HTR-8/SVneo (cell line): ENCODE data around the gene PYGO2.
"Not testable (repeated sequence)": the region's sequence is repeated elsewhere in the genome, so short reads cannot be mapped to it uniquely, and the experiment has no call there.

Source experiments
- DNase-seq: peaks from one replicate; pipeline ENCODE4 v3.0.0; 2011; ENCODE audit warnings: low spot score, mixed read lengths; ENCODE audit not compliant: insufficient read length
- FAIRE-seq: peaks from 2 replicates; lab custom pipeline; 2011; peaks lifted over from hg19 to GRCh38; lab: Jason Lieb, UNC

PYGO2 gene

DNA sequence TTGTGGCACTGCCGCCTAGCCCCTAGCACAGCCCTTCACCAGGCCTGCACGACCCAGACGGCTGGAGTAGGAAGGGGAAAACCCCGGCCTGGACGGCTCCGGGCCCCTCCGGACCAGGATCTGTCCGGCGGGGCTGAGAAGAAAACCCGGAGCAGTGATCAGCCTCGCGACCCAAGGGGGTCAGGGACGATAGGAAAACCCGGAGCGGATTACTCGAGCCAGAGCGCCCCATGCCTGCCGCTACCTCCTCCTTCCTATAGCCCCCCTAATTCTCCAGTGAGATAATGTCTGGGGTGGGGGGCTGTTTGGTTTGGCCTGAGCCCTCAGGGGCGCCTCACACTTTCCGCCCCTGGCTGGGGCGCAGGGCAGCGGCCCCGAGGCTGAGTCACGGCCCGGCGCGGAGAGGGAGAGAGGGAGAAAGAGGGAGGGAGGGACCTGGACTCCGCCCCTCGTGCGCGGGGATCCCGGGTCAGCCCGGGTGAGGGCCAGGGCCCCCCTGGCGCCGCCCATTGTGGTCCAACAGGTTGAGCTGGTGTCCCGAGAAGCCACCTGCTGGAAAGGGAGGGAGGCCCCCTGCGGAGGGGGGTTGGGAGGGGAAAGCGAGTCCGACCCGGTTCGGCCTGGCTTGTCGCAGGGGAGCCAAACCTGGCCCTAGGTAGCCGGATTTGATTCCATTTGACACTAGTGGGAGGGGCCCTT lies 39.3 kb upstream of the PYGO2 start:
- peak; percentile 78 for DNase-seq
- FAIRE-seq: no peak

DNA sequence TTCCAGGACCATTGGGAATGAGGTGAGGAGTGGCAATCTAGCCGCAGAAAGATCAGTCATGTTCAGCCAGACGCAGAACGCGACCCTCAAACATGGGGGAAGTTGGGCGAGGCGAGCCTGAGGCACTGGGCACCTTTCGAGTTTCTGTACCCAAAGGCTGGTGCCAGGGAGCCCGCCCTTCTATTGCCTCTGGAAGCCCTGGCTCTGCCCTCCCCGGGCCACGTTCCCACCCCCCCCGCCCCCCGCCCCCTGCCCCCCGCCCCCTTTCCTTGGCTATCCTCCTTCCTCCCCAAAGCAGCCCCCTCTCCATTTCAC lies 38.8 kb upstream of the PYGO2 start:
- DNase-seq (no peak), FAIRE-seq (no peak)

DNA sequence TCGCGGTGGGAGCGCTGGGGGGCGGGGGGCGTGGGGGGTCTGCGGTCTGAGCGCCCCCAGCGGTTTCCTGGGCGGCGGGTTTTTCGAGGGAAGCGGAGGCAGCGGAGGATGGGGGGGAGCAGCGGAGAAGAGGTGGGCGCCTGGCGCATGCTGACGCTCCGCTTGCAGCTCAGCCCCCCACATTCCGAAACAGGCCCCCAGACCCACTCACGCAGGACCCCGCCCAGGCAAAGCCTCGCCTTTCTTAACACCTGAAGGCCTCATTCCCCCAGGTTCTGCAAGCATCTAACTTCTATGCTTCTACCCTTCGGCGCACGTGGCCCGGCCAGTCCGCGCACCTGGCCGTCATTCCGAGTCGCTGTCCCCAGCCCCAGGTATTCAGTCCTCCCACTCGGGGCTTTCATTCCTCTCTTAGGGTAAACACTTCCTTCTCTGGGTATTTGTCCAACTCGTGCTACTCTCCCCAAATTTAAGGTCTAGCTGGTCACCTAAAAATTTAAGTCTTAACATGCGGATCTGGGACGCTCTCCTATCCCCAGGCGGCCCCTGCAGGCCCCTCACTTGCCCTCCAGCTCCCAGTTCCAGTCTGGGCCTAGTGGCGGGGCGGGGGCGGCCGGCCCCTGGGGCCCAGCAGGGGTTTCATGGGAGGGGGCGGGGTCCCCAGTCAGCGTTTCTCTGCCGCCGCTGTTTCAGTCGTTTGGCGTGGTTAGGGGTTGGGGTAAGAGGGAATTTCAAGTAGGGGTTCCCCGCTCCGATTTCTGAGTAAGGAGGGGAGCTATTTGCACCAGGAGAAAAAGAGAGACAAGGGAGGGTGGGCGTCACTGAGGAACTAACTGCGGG lies 38.2 kb upstream of the PYGO2 start:
- FAIRE-seq: no peak

DNA sequence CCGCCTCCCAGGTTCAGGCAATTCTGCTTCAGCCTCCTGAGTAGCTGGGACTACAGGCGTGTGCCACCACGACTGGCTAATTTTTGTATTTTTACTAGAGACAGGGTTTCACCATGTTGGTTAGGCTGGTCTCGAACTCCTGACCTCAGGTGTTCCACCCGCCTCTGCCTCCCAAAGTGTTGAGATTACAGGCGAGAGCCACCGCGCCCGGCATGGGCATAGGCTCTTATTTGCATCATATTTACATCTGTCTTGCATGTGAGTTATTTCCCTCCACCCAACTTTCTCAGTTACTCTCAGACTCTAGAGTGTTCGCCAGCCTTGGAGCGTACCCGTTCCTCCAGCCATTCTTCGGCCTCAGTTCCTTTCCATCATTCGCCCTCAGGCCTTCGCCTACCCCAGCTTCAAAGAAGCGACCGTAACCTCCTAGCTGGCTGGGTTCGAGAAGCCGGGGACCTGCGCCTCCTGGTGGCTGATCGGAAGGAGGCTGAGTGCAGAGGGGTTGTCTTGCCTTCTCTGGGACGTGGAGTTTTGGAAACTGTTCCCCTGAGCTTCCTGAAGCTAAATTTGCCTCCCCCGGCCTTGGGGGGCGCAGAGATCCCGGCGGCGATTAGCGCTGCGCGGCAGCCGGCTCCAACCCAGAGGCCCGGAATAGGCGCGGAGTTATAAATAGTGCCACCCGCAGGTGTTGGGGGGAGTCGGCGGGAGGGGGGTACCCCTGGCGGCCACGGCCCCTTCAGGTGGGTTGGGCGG lies 37.4 kb upstream of the PYGO2 start:
- DNase-seq (no peak), FAIRE-seq (no peak)

More for the DNA sequence above, 38.2 kb upstream of the PYGO2 start:
- no peak for DNase-seq

GRCh38 chr1:154998201-154998780 lies 36.7 kb upstream of the PYGO2 start:
- FAIRE-seq (no peak), DNase-seq (no peak)

GRCh38 chr1:154996966-154997701 lies 35.6 kb upstream of the PYGO2 start:
- FAIRE-seq (no peak), DNase-seq (no peak)

- not testable (repeated sequence) for DNase-seq, FAIRE-seq
These were observed 33.9 kb upstream of the PYGO2 start for GRCh38 chr1:154995301-154995983.

DNA sequence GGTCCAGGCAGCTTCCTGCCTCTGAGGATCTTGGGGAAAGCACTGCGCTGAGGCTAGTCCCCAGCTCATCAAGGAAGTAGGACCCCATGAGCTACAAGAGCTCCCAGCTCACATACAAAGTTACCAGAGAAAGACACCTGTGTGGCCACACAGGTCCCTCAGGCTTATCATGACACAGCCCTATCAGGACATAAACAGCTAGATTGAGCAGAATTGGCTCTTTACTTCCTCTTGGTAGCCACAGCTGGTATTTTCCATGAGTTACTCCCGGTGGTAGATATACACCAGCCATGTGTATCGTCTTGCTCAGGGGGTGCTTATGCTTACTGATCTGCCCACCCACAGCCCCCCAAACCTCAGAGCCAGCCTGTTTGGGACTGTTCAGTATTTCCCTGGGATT lies 33.0 kb upstream of the PYGO2 start:
- DNase-seq: no peak
- FAIRE-seq: no peak

- no peak for DNase-seq
These were observed 32.6 kb upstream of the PYGO2 start for GRCh38 chr1:154994269-154994587.

GRCh38 chr1:154993572-154994268 lies 32.1 kb upstream of the PYGO2 start, which contains the start of gene LENEP:
Gene LENEP (plus strand): TSS chr1:154993586. CDS start chr1:154993608, 22 bp downstream.
- FAIRE-seq (no peak), DNase-seq (no peak)

More at GRCh38 chr1:154994269-154994587, 32.6 kb upstream of the PYGO2 start:
- no peak for FAIRE-seq

GRCh38 chr1:154992721-154993571 lies 31.4 kb upstream of the PYGO2 start:
- DNase-seq (no peak), FAIRE-seq (no peak)

DNA sequence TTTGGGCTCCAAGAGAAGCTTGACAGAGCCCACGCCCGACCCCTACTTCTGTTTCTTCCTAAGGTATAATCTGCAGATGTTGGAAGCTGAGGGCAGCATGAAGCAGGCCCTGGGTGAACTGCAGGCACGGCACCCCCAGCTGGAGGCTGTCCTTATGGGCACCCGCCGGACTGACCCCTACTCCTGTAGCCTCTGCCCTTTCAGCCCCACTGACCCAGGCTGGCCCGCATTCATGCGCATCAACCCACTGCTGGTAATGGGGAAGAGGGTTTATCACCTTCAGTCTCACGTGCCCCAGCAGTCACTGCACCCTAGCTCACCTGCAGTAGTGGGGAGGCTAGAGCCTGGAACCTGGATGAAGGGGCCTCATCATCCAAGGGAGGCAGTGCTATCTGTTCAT lies 28.7 kb upstream of the PYGO2 start:
- FAIRE-seq: no peak
- DNase-seq: no peak

DNA sequence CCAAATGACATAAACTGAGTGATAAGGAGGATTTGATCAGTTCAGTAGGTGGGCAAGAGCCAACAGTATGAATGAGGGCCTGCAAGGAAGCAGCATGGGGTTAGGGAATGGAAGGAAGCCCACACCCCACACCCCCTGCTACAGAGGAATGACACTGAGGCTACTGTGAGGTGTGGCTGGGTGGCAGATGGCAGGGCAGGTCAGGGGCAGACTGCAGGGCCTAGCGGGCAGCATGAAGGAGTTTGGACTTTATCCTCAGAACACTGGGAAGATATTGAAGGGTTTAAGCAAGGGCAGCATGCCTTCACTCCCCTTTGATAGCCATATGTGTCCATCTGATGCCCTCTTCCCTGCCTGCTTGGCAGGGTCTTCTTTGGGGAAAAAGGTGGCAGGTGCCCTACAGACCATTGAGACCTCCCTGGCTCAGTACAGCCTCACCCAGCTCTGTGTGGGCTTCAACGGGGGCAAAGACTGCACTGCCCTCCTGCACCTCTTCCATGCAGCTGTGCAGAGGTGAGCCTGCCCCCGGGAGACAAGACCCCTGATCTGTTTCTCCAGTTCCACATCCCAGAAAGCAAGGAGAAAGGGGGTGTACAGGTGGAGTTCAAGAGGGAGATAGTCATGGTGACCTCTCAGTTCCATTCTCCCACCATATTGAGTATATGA lies 27.7 kb upstream of the PYGO2 start:
- DNase-seq: no peak
- FAIRE-seq: no peak

DNA sequence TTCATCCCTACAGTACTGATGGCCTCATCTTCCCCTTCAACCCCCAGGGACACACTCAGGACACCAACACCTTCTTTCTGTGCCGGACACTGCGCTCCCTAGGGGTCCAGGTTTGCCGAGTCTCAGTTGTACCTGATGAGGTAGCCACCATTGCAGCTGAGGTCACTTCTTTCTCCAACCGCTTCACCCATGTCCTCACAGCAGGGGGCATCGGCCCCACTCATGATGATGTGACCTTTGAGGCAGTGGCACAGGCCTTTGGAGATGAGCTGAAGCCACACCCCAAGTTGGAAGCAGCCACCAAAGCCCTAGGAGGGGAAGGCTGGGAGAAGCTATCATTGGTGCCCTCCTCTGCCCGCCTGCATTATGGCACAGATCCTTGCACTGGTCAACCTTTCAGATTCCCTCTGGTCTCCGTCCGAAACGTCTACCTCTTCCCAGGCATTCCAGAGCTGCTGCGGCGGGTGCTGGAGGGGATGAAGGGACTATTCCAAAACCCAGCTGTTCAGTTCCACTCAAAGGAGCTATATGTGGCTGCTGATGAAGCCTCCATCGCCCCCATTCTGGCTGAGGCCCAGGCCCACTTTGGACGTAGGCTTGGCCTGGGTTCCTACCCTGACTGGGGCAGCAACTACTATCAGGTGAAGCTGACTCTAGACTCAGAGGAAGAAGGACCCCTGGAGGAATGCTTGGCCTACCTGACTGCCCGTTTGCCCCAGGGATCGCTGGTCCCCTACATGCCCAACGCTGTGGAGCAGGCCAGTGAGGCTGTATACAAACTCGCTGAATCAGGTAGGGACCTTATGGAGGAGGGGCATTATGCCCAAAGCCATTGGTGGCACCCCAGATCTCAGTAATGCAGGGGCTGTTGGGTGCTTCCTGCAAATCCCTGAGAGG lies 26.7 kb upstream of the PYGO2 start:
- DNase-seq (no peak), FAIRE-seq (no peak)

DNA sequence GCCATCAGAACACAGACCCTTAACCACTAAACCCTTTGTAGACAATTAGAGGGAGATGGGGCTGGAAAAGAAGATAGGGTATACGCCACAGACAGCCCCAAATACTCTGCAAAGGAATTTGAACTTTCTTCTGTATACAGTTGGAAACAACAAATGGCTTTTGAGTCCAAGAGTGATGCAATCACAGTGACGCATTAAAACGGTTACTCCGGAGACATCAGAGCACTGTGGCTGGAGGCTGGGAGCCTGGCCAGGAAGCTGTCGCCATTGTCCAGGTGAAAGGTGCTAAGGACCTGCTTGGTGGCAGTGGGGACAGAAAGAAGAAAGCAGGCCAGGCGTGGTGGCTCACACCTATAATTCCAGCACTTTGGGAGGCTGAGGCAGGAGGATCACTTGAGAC lies 25.7 kb upstream of the PYGO2 start:
- DNase-seq (no peak), FAIRE-seq (no peak)

DNA sequence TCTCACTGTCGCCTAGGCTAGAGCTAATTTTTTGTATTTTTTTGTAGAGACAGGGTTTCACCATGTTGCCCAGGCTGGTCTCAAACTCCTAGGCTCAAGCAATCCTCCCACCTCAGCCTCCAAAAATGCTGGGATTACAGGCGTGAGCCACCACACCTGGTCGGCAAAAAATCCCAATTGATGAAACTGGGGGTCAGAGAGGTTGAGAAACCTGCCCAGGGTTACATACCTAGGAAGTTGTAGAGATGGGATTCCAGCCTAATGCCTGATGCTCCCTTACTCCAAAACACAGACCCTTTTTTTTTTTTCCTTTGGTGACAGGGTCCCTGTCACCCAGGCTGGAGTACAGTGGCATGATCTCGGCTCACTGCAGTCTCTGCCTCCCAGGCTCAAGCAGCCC lies 25.2 kb upstream of the PYGO2 start:
- not testable (repeated sequence) for DNase-seq, FAIRE-seq
